Measurements from ENCODE around the gene NOTCH1.

DNA sequence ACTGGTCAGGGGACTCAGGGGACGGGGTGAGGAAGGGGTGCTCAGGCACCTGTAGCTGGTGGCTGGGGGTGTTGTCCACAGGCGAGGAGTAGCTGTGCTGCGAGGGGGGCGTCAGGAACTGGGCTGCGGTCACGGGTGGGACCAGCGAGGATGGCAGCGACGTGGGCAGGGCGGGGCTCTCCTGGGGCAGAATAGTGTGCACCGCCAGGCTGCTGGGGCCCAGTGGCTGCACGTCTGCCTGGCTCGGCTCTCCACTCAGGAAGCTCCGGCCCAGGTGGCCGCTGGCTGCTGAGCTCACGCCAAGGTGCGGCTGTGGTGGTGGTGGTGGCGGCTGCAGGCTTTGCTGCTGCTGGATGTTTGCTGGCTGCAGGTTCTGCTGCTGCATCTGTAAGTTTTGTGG lies 49.7 kb downstream of the NOTCH1 start:
- TF ChIP-seq CTCF (IDR thresholded peaks at IDR 0.05; ENCODE audit: low read length): no peak
- TF ChIP-seq EZH2 (optimal IDR thresholded peaks at IDR 0.05; ENCODE audit: low read depth, low read length): no peak
